HL-60 (cell line): Measurements from ENCODE around the gene STARD10.

Experiments
- DNase-seq, 2 experiments: peaks; one replicate each; pipeline ENCODE4 v3.0.0-alpha.2; 2010 to 2020; ENCODE audit warnings: low read depth in 1 of 2, low spot score in 1 of 2
- H3K27ac ChIP-seq: fragments of 250-450 bp; sonication (Bioruptor Pico); replicated peaks from 2 replicates; pipeline ENCODE4 v1.5.1; 2020; ENCODE audit warnings: mild to moderate bottlenecking, moderate library complexity
- H3K27me3 ChIP-seq: fragments of 250-450 bp; sonication (Bioruptor Pico); 2 replicates; pipeline ENCODE4 v1.5.1; 2021; ENCODE audit warnings: mild to moderate bottlenecking, moderate library complexity; ENCODE audit not compliant: insufficient read depth, poor library complexity, severe bottlenecking
- H3K4me3 ChIP-seq: replicated peaks from 2 replicates; pipeline ENCODE4 v1.5.1; 2011; ENCODE audit warnings: mild to moderate bottlenecking, control low read depth, low read length; ENCODE audit not compliant: insufficient read depth
- GABPA ChIP-seq: IDR thresholded peaks from 2 replicates; pipeline ENCODE4 v1.6.1; 2012; ENCODE audit warnings: low read depth
- POLR2AphosphoS5 ChIP-seq: IDR thresholded peaks from 2 replicates; pipeline ENCODE4 v1.6.1; 2012; ENCODE audit warnings: low read depth
- REST ChIP-seq: IDR thresholded peaks from 2 replicates; pipeline ENCODE4 v1.6.1; 2012; ENCODE audit warnings: low read depth; ENCODE audit not compliant: insufficient replicate concordance
- SPI1 ChIP-seq: IDR thresholded peaks from 2 replicates; pipeline ENCODE4 v1.6.1; 2012; ENCODE audit warnings: low read depth, mild to moderate bottlenecking, borderline replicate concordance
- TF ChIP-seq, protein P1 (sequence below): IDR thresholded peaks from one replicate; pipeline ENCODE4 v1.5.1; 2011; ENCODE audit warnings: low read length, control low read depth, inconsistent platforms; ENCODE audit not compliant: insufficient read depth

Gene STARD10

DNA sequence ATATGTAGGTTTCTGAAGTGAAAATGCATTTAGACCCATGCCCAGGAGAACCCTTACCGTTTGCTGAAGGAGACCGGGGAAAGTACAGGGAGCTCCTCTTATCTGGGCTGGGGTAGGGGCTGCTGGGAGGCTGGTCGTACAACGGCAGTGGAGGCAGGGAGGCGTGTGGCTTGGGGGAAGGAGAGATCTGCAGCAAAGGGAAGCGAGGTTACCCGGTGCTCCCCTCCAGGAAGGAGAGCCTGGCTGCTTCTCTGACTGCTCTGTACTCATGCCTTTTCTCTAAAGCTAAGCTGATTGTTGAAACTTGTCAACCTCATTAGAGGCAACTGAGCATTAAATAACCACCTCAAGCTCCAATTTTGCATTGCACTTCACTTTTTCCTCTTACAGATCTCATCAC is 47.5 kb upstream of the STARD10 start:
- no peak for TF ChIP-seq REST
- no peak for TF ChIP-seq POLR2AphosphoS5
- TF ChIP-seq SPI1: no peak
- no peak for TF ChIP-seq GABPA
- H3K27me3 ChIP-seq: no peaks in the 10 kb centered on the region
- DNase-seq: no peak
- no peak overlapping the region for H3K4me3 ChIP-seq
- H3K27ac ChIP-seq: no peak overlapping the region

- H3K27me3 ChIP-seq: no peaks in the 10 kb centered on the region
- H3K4me3 ChIP-seq: no peak overlapping the region
- peak in 1 of 2 experiments; percentile 16 for DNase-seq
- no peak for TF ChIP-seq SPI1
- no peak for TF ChIP-seq POLR2AphosphoS5
- TF ChIP-seq REST: no peak
- TF ChIP-seq GABPA: no peak
- TF ChIP-seq, protein P1, sequence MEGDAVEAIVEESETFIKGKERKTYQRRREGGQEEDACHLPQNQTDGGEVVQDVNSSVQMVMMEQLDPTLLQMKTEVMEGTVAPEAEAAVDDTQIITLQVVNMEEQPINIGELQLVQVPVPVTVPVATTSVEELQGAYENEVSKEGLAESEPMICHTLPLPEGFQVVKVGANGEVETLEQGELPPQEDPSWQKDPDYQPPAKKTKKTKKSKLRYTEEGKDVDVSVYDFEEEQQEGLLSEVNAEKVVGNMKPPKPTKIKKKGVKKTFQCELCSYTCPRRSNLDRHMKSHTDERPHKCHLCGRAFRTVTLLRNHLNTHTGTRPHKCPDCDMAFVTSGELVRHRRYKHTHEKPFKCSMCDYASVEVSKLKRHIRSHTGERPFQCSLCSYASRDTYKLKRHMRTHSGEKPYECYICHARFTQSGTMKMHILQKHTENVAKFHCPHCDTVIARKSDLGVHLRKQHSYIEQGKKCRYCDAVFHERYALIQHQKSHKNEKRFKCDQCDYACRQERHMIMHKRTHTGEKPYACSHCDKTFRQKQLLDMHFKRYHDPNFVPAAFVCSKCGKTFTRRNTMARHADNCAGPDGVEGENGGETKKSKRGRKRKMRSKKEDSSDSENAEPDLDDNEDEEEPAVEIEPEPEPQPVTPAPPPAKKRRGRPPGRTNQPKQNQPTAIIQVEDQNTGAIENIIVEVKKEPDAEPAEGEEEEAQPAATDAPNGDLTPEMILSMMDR: no peak
- no peak overlapping the region for H3K27ac ChIP-seq
Observed at GRCh38 chr11:72840780-72841179, 46.9 kb upstream of the STARD10 start.

- H3K27ac ChIP-seq: no peak overlapping the region
- no peak overlapping the region for H3K4me3 ChIP-seq
- H3K27me3 ChIP-seq: no peaks in the 10 kb centered on the region
- no peak for DNase-seq
- TF ChIP-seq REST: no peak
Observed at GRCh38 chr11:72838691-72839305, 45.0 kb upstream of the STARD10 start.

GRCh38 chr11:72836111-72836510 is 42.3 kb upstream of the STARD10 start:
- DNase-seq: no peak
- TF ChIP-seq, protein P1: no peak
- TF ChIP-seq SPI1 (no peak), POLR2AphosphoS5 (no peak), REST (no peak)

More at GRCh38 chr11:72836111-72836510, 42.3 kb upstream of the STARD10 start:
- Histone ChIP-seq H3K27ac (no peak overlapping the region), H3K4me3 (no peak overlapping the region), H3K27me3 (no peaks in the 10 kb centered on the region)
